WTC11 (cell line): ENCODE data around the gene LONP2. TPM values are rescaled to one million over a fixed set of nuclear protein-coding genes. Genes with fewer than 3 reads are reported as not detected.

Experiments used
- ATAC-seq: fragments of 200-7000 bp; cut with Tn5 transposase; 2 replicates; pipeline ENCODE4 v1.10.0; 2021; ENCODE audit warnings: mild to moderate bottlenecking, moderate library complexity
- CTCF ChIA-PET: fragments of 300-600 bp; sonication (Branson Sonifier 250); formaldehyde crosslinking; loops from one replicate; lab custom pipeline; 2021; ENCODE audit warnings: antibody characterized with exemption; lab: Charles Lee
- POLR2A ChIA-PET: fragments of 350-600 bp; sonication (Branson Sonifier 250); formaldehyde crosslinking; loops from one replicate; lab custom pipeline; 2021; ENCODE audit warnings: antibody characterized with exemption; lab: Charles Lee
- DNase-seq: peaks from one replicate; pipeline ENCODE4 v3.0.0; 2021; ENCODE audit warnings: low spot score
- H3K27ac Mint-ChIP-seq: 2 replicates; pipeline ENCODE4 v1.8.0; 2021; ENCODE audit warnings: mixed read lengths
- H3K27me3 Mint-ChIP-seq: 2 replicates; pipeline ENCODE4 v1.8.0; 2021; ENCODE audit warnings: low read depth, mild to moderate bottlenecking, moderate library complexity, mixed read lengths
- H3K36me3 Mint-ChIP-seq: 2 replicates; pipeline ENCODE4 v1.8.0; 2021; ENCODE audit warnings: mixed read lengths
- H3K4me1 Mint-ChIP-seq: 2 replicates; pipeline ENCODE4 v1.8.0; 2022; ENCODE audit warnings: mixed read lengths
- H3K4me3 Mint-ChIP-seq: 2 replicates; pipeline ENCODE4 v1.8.0; 2021; ENCODE audit warnings: mild to moderate bottlenecking, moderate library complexity, mixed read lengths
- H3K9me3 Mint-ChIP-seq: 2 replicates; pipeline ENCODE4 v1.8.0; 2021; ENCODE audit warnings: mixed read lengths
- ATF2 ChIP-seq: sonication (generic); formaldehyde crosslinking; IDR thresholded peaks from 2 replicates; pipeline ENCODE4 v1.8.1; 2022; ENCODE audit warnings: low read depth, missing genetic modification reagents, borderline replicate concordance
- CREB1 ChIP-seq: sonication (generic); formaldehyde crosslinking; IDR thresholded peaks from 2 replicates; pipeline ENCODE4 v1.8.0; 2023; ENCODE audit warnings: mild to moderate bottlenecking, missing genetic modification reagents
- ESRRA ChIP-seq: sonication (generic); formaldehyde crosslinking; IDR thresholded peaks from 2 replicates; pipeline ENCODE4 v1.8.1; 2022; ENCODE audit warnings: mild to moderate bottlenecking, missing genetic modification reagents, borderline replicate concordance
- ETV6 ChIP-seq: sonication (generic); formaldehyde crosslinking; IDR thresholded peaks from 2 replicates; pipeline ENCODE4 v1.8.1; 2022; ENCODE audit warnings: mild to moderate bottlenecking, missing genetic modification reagents
- FOXP1 ChIP-seq: sonication (generic); formaldehyde crosslinking; IDR thresholded peaks from 2 replicates; pipeline ENCODE4 v1.8.0; 2022; ENCODE audit warnings: missing genetic modification reagents, mild to moderate bottlenecking, moderate library complexity, borderline replicate concordance
- GRHL2 ChIP-seq: fragments of 250-450 bp; sonication (Bioruptor Pico); IDR thresholded peaks from 2 replicates; pipeline ENCODE4 v1.8.0; 2022; ENCODE audit warnings: mild to moderate bottlenecking, moderate library complexity; ENCODE audit not compliant: insufficient replicate concordance, severe bottlenecking
- OVOL2 ChIP-seq: fragments of 250-450 bp; sonication (Bioruptor Pico); IDR thresholded peaks from 2 replicates; pipeline ENCODE4 v1.9.0; 2021; ENCODE audit warnings: mild to moderate bottlenecking, borderline replicate concordance
- PREB ChIP-seq: sonication (generic); formaldehyde crosslinking; IDR thresholded peaks from 2 replicates; pipeline ENCODE4 v1.8.1; 2022; ENCODE audit warnings: mild to moderate bottlenecking, missing genetic modification reagents, moderate library complexity, borderline replicate concordance
- PRRX2 ChIP-seq: fragments of 250-450 bp; sonication (Bioruptor Pico); IDR thresholded peaks from 2 replicates; pipeline ENCODE4 v1.8.0; 2021; ENCODE audit warnings: mild to moderate bottlenecking
- RELA ChIP-seq: sonication (generic); formaldehyde crosslinking; IDR thresholded peaks from 2 replicates; pipeline ENCODE4 v1.8.1; 2022; ENCODE audit warnings: missing genetic modification reagents, mild to moderate bottlenecking, borderline replicate concordance
- USF1 ChIP-seq: sonication (generic); formaldehyde crosslinking; IDR thresholded peaks from 2 replicates; pipeline ENCODE4 v1.8.0; 2022; ENCODE audit warnings: mild to moderate bottlenecking, missing genetic modification reagents
- ZNF121 ChIP-seq: sonication (generic); formaldehyde crosslinking; IDR thresholded peaks from 2 replicates; pipeline ENCODE4 v1.8.0; 2023; ENCODE audit warnings: missing genetic modification reagents
- ZNF532 ChIP-seq: fragments of 250-450 bp; sonication (Bioruptor Pico); IDR thresholded peaks from 2 replicates; pipeline ENCODE4 v1.9.0; 2021; ENCODE audit warnings: mild to moderate bottlenecking, borderline replicate concordance
- ZSCAN18 ChIP-seq: fragments of 250-450 bp; sonication (Bioruptor Pico); IDR thresholded peaks from 2 replicates; pipeline ENCODE4 v2.1.2; 2022; ENCODE audit warnings: mild to moderate bottlenecking, moderate library complexity
- total RNA-seq: library from RNA; stranded (reverse); gene quantifications from 3 replicates; pipeline ENCODE4 v1.2.3, GENCODE V29; 2021
- TF ChIP-seq, protein P1 (sequence below): sonication (generic); formaldehyde crosslinking; IDR thresholded peaks from 2 replicates; pipeline ENCODE4 v1.8.1; 2023; ENCODE audit warnings: mild to moderate bottlenecking, missing genetic modification reagents, borderline replicate concordance
- TF ChIP-seq, protein P2 (sequence below): sonication (generic); formaldehyde crosslinking; IDR thresholded peaks from 2 replicates; pipeline ENCODE4 v1.8.0; 2023; ENCODE audit warnings: missing genetic modification reagents, mild to moderate bottlenecking, borderline replicate concordance

LONP2 gene
- total RNA-seq, 1 experiment from 2014 or later: 28.4 TPM

GRCh38 chr16:48340054-48340453, 96.0 kb downstream of the LONP2 start (continued):
- TF ChIP-seq ATF2 (no peak), FOXP1 (CRISPR knock-in tag) (no peak)

DNA sequence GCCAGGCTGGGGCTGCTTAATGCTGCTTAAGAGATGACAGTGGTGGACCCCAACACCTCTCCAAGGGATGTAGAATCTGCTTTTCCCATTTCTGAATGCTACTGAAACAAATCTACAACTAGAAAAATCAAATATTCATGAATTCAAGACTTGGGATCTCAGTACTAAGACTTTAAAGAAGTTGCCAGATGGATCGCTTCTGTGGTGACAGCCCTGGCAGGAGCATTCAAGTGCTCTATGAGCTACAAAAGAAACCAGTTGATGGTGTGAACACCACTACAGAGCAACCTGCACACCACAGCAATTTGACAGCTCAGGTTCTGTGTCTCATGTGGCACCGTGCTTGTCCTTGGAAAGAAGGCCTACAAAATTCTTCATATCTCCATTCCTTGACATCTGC, 98.5 kb downstream of the LONP2 start:
- peaks cover 5% of the 10 kb centered on the region for H3K36me3 Mint-ChIP-seq
- ChIA-PET POLR2A (no interaction called here), CTCF (interaction anchor here (1.0 kb wide), 1 partner anchor 77 kb away, joined by 4 read pairs; no protein-coding TSS in a partner anchor)
- H3K27me3 Mint-ChIP-seq: no peaks in the 10 kb centered on the region
- ATAC-seq (no peak), DNase-seq (no peak)
- H3K9me3 Mint-ChIP-seq: no peaks in the 10 kb centered on the region
- H3K4me3 Mint-ChIP-seq: no peak overlapping the region
- peaks cover 5% of the 10 kb centered on the region; the same call in 1 of the 2 replicates for H3K4me1 Mint-ChIP-seq
- H3K27ac Mint-ChIP-seq: no peak overlapping the region
- TF ChIP-seq ESRRA (CRISPR knock-in tag): no peak
- TF ChIP-seq PRRX2 (CRISPR knock-in tag): no peak
- TF ChIP-seq, protein P1, sequence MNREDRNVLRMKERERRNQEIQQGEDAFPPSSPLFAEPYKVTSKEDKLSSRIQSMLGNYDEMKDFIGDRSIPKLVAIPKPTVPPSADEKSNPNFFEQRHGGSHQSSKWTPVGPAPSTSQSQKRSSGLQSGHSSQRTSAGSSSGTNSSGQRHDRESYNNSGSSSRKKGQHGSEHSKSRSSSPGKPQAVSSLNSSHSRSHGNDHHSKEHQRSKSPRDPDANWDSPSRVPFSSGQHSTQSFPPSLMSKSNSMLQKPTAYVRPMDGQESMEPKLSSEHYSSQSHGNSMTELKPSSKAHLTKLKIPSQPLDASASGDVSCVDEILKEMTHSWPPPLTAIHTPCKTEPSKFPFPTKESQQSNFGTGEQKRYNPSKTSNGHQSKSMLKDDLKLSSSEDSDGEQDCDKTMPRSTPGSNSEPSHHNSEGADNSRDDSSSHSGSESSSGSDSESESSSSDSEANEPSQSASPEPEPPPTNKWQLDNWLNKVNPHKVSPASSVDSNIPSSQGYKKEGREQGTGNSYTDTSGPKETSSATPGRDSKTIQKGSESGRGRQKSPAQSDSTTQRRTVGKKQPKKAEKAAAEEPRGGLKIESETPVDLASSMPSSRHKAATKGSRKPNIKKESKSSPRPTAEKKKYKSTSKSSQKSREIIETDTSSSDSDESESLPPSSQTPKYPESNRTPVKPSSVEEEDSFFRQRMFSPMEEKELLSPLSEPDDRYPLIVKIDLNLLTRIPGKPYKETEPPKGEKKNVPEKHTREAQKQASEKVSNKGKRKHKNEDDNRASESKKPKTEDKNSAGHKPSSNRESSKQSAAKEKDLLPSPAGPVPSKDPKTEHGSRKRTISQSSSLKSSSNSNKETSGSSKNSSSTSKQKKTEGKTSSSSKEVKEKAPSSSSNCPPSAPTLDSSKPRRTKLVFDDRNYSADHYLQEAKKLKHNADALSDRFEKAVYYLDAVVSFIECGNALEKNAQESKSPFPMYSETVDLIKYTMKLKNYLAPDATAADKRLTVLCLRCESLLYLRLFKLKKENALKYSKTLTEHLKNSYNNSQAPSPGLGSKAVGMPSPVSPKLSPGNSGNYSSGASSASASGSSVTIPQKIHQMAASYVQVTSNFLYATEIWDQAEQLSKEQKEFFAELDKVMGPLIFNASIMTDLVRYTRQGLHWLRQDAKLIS: no peak
- TF ChIP-seq ZSCAN18: no peak
- TF ChIP-seq ATF2: no peak
- no peak for TF ChIP-seq CREB1 (CRISPR knock-in tag)
- TF ChIP-seq ZNF532 (CRISPR knock-in tag): no peak
- TF ChIP-seq, protein P2, sequence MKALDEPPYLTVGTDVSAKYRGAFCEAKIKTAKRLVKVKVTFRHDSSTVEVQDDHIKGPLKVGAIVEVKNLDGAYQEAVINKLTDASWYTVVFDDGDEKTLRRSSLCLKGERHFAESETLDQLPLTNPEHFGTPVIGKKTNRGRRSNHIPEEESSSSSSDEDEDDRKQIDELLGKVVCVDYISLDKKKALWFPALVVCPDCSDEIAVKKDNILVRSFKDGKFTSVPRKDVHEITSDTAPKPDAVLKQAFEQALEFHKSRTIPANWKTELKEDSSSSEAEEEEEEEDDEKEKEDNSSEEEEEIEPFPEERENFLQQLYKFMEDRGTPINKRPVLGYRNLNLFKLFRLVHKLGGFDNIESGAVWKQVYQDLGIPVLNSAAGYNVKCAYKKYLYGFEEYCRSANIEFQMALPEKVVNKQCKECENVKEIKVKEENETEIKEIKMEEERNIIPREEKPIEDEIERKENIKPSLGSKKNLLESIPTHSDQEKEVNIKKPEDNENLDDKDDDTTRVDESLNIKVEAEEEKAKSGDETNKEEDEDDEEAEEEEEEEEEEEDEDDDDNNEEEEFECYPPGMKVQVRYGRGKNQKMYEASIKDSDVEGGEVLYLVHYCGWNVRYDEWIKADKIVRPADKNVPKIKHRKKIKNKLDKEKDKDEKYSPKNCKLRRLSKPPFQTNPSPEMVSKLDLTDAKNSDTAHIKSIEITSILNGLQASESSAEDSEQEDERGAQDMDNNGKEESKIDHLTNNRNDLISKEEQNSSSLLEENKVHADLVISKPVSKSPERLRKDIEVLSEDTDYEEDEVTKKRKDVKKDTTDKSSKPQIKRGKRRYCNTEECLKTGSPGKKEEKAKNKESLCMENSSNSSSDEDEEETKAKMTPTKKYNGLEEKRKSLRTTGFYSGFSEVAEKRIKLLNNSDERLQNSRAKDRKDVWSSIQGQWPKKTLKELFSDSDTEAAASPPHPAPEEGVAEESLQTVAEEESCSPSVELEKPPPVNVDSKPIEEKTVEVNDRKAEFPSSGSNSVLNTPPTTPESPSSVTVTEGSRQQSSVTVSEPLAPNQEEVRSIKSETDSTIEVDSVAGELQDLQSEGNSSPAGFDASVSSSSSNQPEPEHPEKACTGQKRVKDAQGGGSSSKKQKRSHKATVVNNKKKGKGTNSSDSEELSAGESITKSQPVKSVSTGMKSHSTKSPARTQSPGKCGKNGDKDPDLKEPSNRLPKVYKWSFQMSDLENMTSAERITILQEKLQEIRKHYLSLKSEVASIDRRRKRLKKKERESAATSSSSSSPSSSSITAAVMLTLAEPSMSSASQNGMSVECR (CRISPR knock-in tag): no peak
- no peak for TF ChIP-seq ETV6 (CRISPR knock-in tag)
- TF ChIP-seq USF1 (CRISPR knock-in tag): no peak
- no peak for TF ChIP-seq RELA (CRISPR knock-in tag)
- no peak for TF ChIP-seq GRHL2 (CRISPR knock-in tag)
- TF ChIP-seq OVOL2 (CRISPR knock-in tag): no peak
- no peak for TF ChIP-seq PREB (CRISPR knock-in tag)
- TF ChIP-seq ZNF121 (CRISPR knock-in tag): no peak
